ENCODE results near the gene MAGEB17. TPM values are rescaled to one million over a fixed set of nuclear protein-coding genes. Genes with fewer than 3 reads are reported as not detected.

The MAGEB17 gene
- total RNA-seq, 1 donor from 2014 or later = not detected

- DNase-seq (ENCODE audit: low read depth) = peak; percentile 4
Measured at GRCh38 chrX:16208601-16209000, 41.3 kb downstream of the MAGEB17 start.

- no peak for DNase-seq (ENCODE audit: low read depth)
Measured at GRCh38 chrX:16210061-16210460, 42.8 kb downstream of the MAGEB17 start.

- DNase-seq (ENCODE audit: low read depth) = peak; percentile 11
Measured at GRCh38 chrX:16212024-16212423, 44.7 kb downstream of the MAGEB17 start.

- DNase-seq (ENCODE audit: low read depth) = peak; percentile 13
Measured at GRCh38 chrX:16212436-16212835, 45.2 kb downstream of the MAGEB17 start.

GRCh38 chrX:16213961-16214360, 46.7 kb downstream of the MAGEB17 start:
- DNase-seq (ENCODE audit: low read depth) = no peak

- no peak for DNase-seq (ENCODE audit: low read depth)
Measured at GRCh38 chrX:16215660-16216059, 48.4 kb downstream of the MAGEB17 start.

Other genes starting within 250 kb of the MAGEB17 start
- gene GRPR, start 43.9 kb upstream of the MAGEB17 start, total RNA-seq = 0.10 and 0.17 TPM in 2 replicates